Measurements from ENCODE around the gene C4A. TPM values are rescaled to one million over a fixed set of nuclear protein-coding genes. Genes with fewer than 3 reads are reported as not detected.
"Not testable (repeated sequence)": the region's sequence is repeated elsewhere in the genome, so short reads cannot be mapped to it uniquely, and the experiment has no call there.

The C4A gene
- total RNA-seq, 1 experiment from 2014 or later: 3.8 TPM

GRCh38 chr6:31972709-31973350 is 9.0 kb upstream of the C4A start:
- Mint-ChIP-seq H3K27ac (peak overlapping the region; percentile 99), H3K36me3 (peaks cover 31% of the 10 kb centered on the region), H3K9me3 (peaks cover 11% of the 10 kb centered on the region), H3K4me3 (peak overlapping the region; percentile 84), H3K4me1 (peaks cover 12% of the 10 kb centered on the region), H3K27me3 (ENCODE audit: low read depth) (no peaks in the 10 kb centered on the region)
- ChIA-PET POLR2A (interaction anchor here (0.9 to 2.5 kb wide), 3 partner anchors 14 to 166 kb away, joined by 3 to 13 read pairs (median 6); partner anchors contain the start of genes HSPA1B, LSM2, NELFE and SKIC2), CTCF (interaction anchor here (1.3 to 4.1 kb wide), 3 partner anchors 14 to 124 kb away, joined by 3 to 14 read pairs (median 8); partner anchors contain the start of genes NELFE and SKIC2)
- no peak for TF ChIP-seq NFYB (CRISPR knock-in tag; conservative IDR thresholded peaks at IDR 0.05; ENCODE audit: low read depth)
- TF ChIP-seq, protein P1, sequence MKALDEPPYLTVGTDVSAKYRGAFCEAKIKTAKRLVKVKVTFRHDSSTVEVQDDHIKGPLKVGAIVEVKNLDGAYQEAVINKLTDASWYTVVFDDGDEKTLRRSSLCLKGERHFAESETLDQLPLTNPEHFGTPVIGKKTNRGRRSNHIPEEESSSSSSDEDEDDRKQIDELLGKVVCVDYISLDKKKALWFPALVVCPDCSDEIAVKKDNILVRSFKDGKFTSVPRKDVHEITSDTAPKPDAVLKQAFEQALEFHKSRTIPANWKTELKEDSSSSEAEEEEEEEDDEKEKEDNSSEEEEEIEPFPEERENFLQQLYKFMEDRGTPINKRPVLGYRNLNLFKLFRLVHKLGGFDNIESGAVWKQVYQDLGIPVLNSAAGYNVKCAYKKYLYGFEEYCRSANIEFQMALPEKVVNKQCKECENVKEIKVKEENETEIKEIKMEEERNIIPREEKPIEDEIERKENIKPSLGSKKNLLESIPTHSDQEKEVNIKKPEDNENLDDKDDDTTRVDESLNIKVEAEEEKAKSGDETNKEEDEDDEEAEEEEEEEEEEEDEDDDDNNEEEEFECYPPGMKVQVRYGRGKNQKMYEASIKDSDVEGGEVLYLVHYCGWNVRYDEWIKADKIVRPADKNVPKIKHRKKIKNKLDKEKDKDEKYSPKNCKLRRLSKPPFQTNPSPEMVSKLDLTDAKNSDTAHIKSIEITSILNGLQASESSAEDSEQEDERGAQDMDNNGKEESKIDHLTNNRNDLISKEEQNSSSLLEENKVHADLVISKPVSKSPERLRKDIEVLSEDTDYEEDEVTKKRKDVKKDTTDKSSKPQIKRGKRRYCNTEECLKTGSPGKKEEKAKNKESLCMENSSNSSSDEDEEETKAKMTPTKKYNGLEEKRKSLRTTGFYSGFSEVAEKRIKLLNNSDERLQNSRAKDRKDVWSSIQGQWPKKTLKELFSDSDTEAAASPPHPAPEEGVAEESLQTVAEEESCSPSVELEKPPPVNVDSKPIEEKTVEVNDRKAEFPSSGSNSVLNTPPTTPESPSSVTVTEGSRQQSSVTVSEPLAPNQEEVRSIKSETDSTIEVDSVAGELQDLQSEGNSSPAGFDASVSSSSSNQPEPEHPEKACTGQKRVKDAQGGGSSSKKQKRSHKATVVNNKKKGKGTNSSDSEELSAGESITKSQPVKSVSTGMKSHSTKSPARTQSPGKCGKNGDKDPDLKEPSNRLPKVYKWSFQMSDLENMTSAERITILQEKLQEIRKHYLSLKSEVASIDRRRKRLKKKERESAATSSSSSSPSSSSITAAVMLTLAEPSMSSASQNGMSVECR (CRISPR knock-in tag; IDR thresholded peaks at IDR 0.05; ENCODE audit: borderline replicate concordance): 0 out of 2 replicates have a peak, but pooled peaks have one; percentile 58
- no peak for ATAC-seq
- DNase-seq (ENCODE audit: low spot score): no peak

DNA sequence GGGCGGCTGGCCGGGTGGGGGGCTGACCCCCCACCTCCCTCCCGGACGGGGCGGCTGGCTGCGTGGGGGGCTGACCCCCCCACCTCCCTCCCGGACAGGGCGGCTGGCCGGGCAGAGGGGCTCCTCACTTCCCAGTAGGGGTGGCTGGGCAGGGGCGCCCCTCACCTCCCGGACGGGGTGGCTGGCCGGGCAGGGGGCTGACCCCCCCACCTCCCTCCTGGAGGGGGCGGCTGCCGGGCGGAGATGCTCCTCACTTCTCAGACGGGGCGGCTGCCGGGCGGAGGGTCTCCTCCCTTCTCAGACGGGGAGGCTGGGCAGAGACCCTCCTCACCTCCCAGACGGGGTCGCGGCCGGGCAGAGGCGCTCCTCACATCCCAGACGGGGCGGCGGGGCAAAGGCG is 5.8 kb upstream of the C4A start:
- CTCF ChIA-PET; DNase-seq (ENCODE audit: low spot score); H3K27me3 Mint-ChIP-seq (ENCODE audit: low read depth); ATAC-seq; H3K4me3 Mint-ChIP-seq; POLR2A ChIA-PET; H3K27ac Mint-ChIP-seq: not testable (repeated sequence)
- peaks cover 11% of the 10 kb centered on the region for H3K9me3 Mint-ChIP-seq
- peaks cover 12% of the 10 kb centered on the region for H3K4me1 Mint-ChIP-seq
- peaks cover 17% of the 10 kb centered on the region for H3K36me3 Mint-ChIP-seq

DNA sequence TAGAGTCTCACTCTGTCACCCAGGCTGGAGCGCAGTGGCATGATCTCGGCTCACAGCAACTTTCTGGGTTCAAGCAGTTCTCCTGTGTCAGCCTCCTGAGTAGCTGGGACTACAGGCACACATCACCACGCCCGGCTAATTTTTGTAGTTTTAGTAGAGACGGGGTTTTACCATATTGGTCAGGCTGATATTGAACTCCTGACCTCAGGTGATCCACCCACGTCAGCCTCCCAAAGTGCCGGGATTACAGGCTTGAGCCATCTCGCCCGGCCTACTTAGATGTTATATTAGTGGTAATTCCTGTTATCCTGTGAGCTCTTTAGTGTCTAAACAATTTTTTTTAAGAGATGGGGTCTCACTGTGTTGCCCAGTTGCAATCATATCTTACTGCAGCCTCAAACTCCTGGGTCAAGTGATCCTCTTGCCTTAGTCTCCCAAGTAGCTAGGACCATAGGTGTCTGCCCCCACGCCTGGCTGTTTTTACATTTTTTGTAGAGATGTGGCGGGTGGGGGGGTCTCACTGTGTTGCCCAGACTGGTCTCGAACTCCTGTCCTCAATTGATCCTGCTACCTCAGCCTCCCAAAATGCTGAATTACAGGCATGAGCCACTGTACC is 3.9 kb upstream of the C4A start:
- CTCF ChIA-PET: interaction anchor here (0.6 kb wide), 1 partner anchor 88 kb away, joined by 3 read pairs; no protein-coding TSS in a partner anchor
- DNase-seq (ENCODE audit: low spot score): no peak
- Mint-ChIP-seq H3K4me3 (no peak overlapping the region), H3K27ac (no peak overlapping the region), H3K4me1 (peaks cover 5% of the 10 kb centered on the region), H3K27me3 (ENCODE audit: low read depth) (no peaks in the 10 kb centered on the region), H3K36me3 (peaks cover 17% of the 10 kb centered on the region), H3K9me3 (peaks cover 11% of the 10 kb centered on the region)
- POLR2A ChIA-PET: interaction anchor here (0.7 kb wide), 1 partner anchor 112 kb away, joined by 5 read pairs; no protein-coding TSS in a partner anchor
- TF ChIP-seq HMGXB4 (CRISPR knock-in tag; IDR thresholded peaks at IDR 0.05) (no peak), ZNF121 (CRISPR knock-in tag; IDR thresholded peaks at IDR 0.05) (peak; percentile 32; the same call in 1 of the 2 replicates)
- no peak for ATAC-seq

- DNase-seq (ENCODE audit: low spot score) (no peak), ATAC-seq (no peak)
- ChIA-PET POLR2A (no interaction called here), CTCF (no interaction called here)
- Mint-ChIP-seq H3K36me3 (peaks cover 17% of the 10 kb centered on the region), H3K27me3 (ENCODE audit: low read depth) (no peaks in the 10 kb centered on the region), H3K4me3 (no peak overlapping the region), H3K9me3 (peaks cover 11% of the 10 kb centered on the region), H3K4me1 (no peaks in the 10 kb centered on the region), H3K27ac (no peak overlapping the region)
- TF ChIP-seq, protein P2, sequence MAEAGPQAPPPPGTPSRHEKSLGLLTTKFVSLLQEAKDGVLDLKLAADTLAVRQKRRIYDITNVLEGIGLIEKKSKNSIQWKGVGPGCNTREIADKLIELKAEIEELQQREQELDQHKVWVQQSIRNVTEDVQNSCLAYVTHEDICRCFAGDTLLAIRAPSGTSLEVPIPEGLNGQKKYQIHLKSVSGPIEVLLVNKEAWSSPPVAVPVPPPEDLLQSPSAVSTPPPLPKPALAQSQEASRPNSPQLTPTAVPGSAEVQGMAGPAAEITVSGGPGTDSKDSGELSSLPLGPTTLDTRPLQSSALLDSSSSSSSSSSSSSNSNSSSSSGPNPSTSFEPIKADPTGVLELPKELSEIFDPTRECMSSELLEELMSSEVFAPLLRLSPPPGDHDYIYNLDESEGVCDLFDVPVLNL (CRISPR knock-in tag; IDR thresholded peaks at IDR 0.05; ENCODE audit: borderline replicate concordance, low read depth): no peak
- TF ChIP-seq NR1H2 (CRISPR knock-in tag; IDR thresholded peaks at IDR 0.05) (no peak), PREB (CRISPR knock-in tag; IDR thresholded peaks at IDR 0.05; ENCODE audit: borderline replicate concordance) (no peak), AR (CRISPR knock-in tag; IDR thresholded peaks at IDR 0.05) (no peak)
Measured at GRCh38 chr6:31978831-31979230, 3.0 kb upstream of the C4A start.

All from WTC11 (cell line).